ENCODE measurements around the gene TMEM179.

DNA sequence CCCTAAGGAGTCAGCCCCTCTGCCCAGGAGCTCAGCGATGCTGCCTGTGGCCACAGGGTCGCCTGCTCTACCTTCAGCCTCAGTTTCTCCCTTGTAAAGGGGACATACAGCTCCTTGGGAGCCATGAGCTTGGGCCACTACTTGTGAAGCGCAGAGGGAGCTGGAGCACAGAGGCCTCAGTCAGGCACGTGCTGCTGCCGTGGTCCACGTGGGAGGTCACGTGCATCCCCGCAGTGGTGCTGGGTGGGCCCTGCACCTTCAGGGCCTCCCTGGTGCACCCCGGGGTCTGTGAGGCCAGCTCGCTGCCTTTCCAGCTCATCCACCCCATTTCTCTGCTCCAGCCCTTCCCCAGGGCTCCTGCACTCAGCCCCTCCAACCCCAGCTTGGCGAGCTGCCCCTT, 36.0 kb downstream of the TMEM179 start:
- TF ChIP-seq, protein P1, sequence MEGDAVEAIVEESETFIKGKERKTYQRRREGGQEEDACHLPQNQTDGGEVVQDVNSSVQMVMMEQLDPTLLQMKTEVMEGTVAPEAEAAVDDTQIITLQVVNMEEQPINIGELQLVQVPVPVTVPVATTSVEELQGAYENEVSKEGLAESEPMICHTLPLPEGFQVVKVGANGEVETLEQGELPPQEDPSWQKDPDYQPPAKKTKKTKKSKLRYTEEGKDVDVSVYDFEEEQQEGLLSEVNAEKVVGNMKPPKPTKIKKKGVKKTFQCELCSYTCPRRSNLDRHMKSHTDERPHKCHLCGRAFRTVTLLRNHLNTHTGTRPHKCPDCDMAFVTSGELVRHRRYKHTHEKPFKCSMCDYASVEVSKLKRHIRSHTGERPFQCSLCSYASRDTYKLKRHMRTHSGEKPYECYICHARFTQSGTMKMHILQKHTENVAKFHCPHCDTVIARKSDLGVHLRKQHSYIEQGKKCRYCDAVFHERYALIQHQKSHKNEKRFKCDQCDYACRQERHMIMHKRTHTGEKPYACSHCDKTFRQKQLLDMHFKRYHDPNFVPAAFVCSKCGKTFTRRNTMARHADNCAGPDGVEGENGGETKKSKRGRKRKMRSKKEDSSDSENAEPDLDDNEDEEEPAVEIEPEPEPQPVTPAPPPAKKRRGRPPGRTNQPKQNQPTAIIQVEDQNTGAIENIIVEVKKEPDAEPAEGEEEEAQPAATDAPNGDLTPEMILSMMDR (IDR thresholded peaks at IDR 0.05): no peak
- no peak for TF ChIP-seq TCF7L2 (IDR thresholded peaks at IDR 0.05; ENCODE audit: low read depth, low read length)
